Brain microvascular endothelial cell (primary cell): ENCODE data around the gene NUCKS1.

Experiments
- DNase-seq: peaks from one replicate; pipeline ENCODE4 v3.0.0-alpha.2; 2020
- H3K27ac ChIP-seq: fragments of 250-450 bp; sonication (Bioruptor Pico); 2 replicates; pipeline ENCODE4 v1.5.1; 2020; ENCODE audit warnings: mild to moderate bottlenecking, moderate library complexity
- H3K27me3 ChIP-seq: fragments of 250-450 bp; sonication (Bioruptor Pico); replicated peaks from 2 replicates; pipeline ENCODE4 v1.5.1; 2020; ENCODE audit warnings: mild to moderate bottlenecking
- H3K36me3 ChIP-seq: fragments of 250-450 bp; sonication (Bioruptor Pico); replicated peaks from 2 replicates; pipeline ENCODE4 v1.5.1; 2020; ENCODE audit warnings: mild to moderate bottlenecking
- H3K4me3 ChIP-seq: 2 replicates; pipeline ENCODE4 v1.5.1; 2011; ENCODE audit warnings: low read depth, mild to moderate bottlenecking, control low read depth, low read length, moderate library complexity
- CTCF ChIP-seq: IDR thresholded peaks from 2 replicates; pipeline ENCODE4 v1.5.1; 2011; ENCODE audit warnings: low read depth, mild to moderate bottlenecking, moderate library complexity, low read length, control low read depth, inconsistent platforms; ENCODE audit errors: missing control alignments
- in situ Hi-C: cut with HindIII; loops from 2 replicates; pipeline ENCODE4 v1.10.0; 2017; ENCODE audit warnings: low sequenced_read_pairs, low pct_ligation_motif_present

The NUCKS1 gene

GRCh38 chr1:205750138-205751035, at the start of gene NUCKS1:
NUCKS1 (minus strand) TSS chr1:205750182; CDS start chr1:205749973, 209 bp downstream.
- in situ Hi-C loops = no loop called here
- peak; percentile 100 for DNase-seq
- H3K27me3 ChIP-seq = no peaks in the 10 kb centered on the region
- H3K27ac ChIP-seq = peak within 1 kb of the TSS; percentile 96
- TF ChIP-seq CTCF = peak; percentile 38
- H3K4me3 ChIP-seq = peak within 1 kb of the TSS; percentile 72
- no peaks in the 10 kb centered on the region for H3K36me3 ChIP-seq

GRCh38 chr1:205798577-205798976, 48.6 kb upstream of the NUCKS1 start:
- no peak for DNase-seq
- in situ Hi-C loops = loop anchor here (25.0 kb wide), 1 partner anchor 314 kb away; the partner anchor contains the start of gene AVPR1B
- no peak overlapping the region for H3K4me3 ChIP-seq
- no peaks in the 10 kb centered on the region for H3K27me3 ChIP-seq
- H3K27ac ChIP-seq = no peak overlapping the region
- H3K36me3 ChIP-seq = peaks cover 5% of the 10 kb centered on the region
- no peak for TF ChIP-seq CTCF

- in situ Hi-C loops = loop anchor here (25.0 kb wide), 1 partner anchor 315 kb away; the partner anchor contains the start of gene AVPR1B
- Histone ChIP-seq H3K4me3 (no peak overlapping the region), H3K36me3 (peaks cover 5% of the 10 kb centered on the region), H3K27ac (no peak overlapping the region), H3K27me3 (no peaks in the 10 kb centered on the region)
- no peak for DNase-seq
- TF ChIP-seq CTCF = no peak
These were observed 47.2 kb upstream of the NUCKS1 start for GRCh38 chr1:205797168-205797567.

GRCh38 chr1:205794011-205794730, 44.2 kb upstream of the NUCKS1 start:
- in situ Hi-C loops = loop anchor here (25.0 kb wide), 1 partner anchor 318 kb away; the partner anchor contains the start of gene AVPR1B
- no peak for TF ChIP-seq CTCF
- H3K36me3 ChIP-seq = peaks cover 8% of the 10 kb centered on the region
- no peaks in the 10 kb centered on the region for H3K27me3 ChIP-seq
- no peak for DNase-seq
- no peak overlapping the region for H3K27ac ChIP-seq
- no peak overlapping the region for H3K4me3 ChIP-seq

GRCh38 chr1:205792961-205793673, 43.1 kb upstream of the NUCKS1 start:
- Histone ChIP-seq H3K36me3 (peaks cover 8% of the 10 kb centered on the region), H3K27ac (no peak overlapping the region), H3K4me3 (no peak overlapping the region), H3K27me3 (no peaks in the 10 kb centered on the region)
- no peak for TF ChIP-seq CTCF
- in situ Hi-C loops = loop anchor here (25.0 kb wide), 1 partner anchor 319 kb away; the partner anchor contains the start of gene AVPR1B
- no peak for DNase-seq
